ENCODE measurements around the gene MS4A3. TPM values are rescaled to one million over a fixed set of nuclear protein-coding genes. Genes with fewer than 3 reads are reported as not detected.
"Not testable (repeated sequence)": the region's sequence is repeated elsewhere in the genome, so short reads cannot be mapped to it uniquely, and the experiment has no call there.

MS4A3 gene
- total and polyA plus RNA-seq, 2 donors: 2.2 to 7.8 TPM

DNA sequence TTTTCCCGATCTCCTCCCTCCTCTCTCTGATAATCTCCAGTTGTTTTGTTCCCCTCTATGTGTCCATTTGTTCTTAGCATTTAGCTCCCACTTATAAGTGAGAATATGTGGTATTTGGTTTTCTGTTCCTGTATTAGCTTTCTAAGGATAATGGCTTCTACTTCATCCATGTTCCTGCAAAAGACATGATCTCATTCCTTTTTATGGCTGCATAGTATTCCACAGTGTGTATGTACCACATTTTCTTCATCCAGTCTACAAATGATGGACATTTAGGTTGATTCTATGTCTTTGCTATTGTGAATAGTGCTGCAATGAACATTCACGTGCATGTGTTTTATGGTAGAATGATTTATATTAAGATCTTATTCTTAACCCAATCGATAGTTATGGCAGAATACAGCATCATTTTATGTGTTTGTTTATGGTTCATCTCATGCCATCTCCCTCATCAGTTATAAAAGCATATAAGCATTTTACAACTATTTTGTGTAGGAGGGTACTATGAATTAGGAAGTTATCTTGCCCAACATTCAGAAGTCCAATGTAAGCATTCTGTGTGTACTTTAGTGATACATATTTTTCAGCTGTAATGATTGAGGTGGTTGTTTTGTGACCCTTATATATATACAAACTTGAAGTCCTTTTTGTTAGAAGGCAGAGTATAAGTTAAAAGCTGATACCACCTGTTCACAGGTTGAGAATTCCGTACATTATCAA, 3.2 kb downstream of the MS4A3 start:
- WGBS: 97% methylated on average over 4 of the region's 4 CpGs
- no peaks in the 10 kb centered on the region for H3K9me3 ChIP-seq (ENCODE audit: control insufficient read depth in 2 of 2, insufficient read depth in 1 of 2, low read length in 1 of 2)
- no peaks in the 10 kb centered on the region for H3K27me3 ChIP-seq (ENCODE audit: control insufficient read depth in 2 of 2, insufficient read depth in 1 of 2, low read length in 1 of 2)
- H3K27ac ChIP-seq (ENCODE audit: low read depth in 1 of 2, low read length in 1 of 2): no peak overlapping the region
- no peak for DNase-seq (ENCODE audit: low read depth in 6 of 9, low spot score in 9 of 9)
- H3K4me3 ChIP-seq (ENCODE audit: low read length in 2 of 2): no peak overlapping the region
- no peaks in the 10 kb centered on the region for H3K36me3 ChIP-seq (ENCODE audit: control insufficient read depth in 2 of 2, insufficient read depth in 2 of 2, low read length in 1 of 2)
- H3K4me1 ChIP-seq (ENCODE audit: control insufficient read depth in 2 of 2, insufficient read depth in 2 of 2, low read length in 2 of 2): no peaks in the 10 kb centered on the region

- Histone ChIP-seq H3K9me3 (ENCODE audit: control insufficient read depth in 2 of 2, insufficient read depth in 1 of 2, low read length in 1 of 2) (no peaks in the 10 kb centered on the region), H3K27me3 (ENCODE audit: control insufficient read depth in 2 of 2, insufficient read depth in 1 of 2, low read length in 1 of 2) (no peaks in the 10 kb centered on the region), H3K36me3 (ENCODE audit: control insufficient read depth in 2 of 2, insufficient read depth in 2 of 2, low read length in 1 of 2) (no peaks in the 10 kb centered on the region), H3K27ac (ENCODE audit: low read depth in 1 of 2, low read length in 1 of 2) (no peak overlapping the region), H3K4me3 (ENCODE audit: low read length in 2 of 2) (no peak overlapping the region), H3K4me1 (ENCODE audit: control insufficient read depth in 2 of 2, insufficient read depth in 2 of 2, low read length in 2 of 2) (no peaks in the 10 kb centered on the region)
- WGBS: 73% methylated on average over 1 of the region's 1 CpG
- no peak for DNase-seq (ENCODE audit: low read depth in 6 of 9, low spot score in 9 of 9)
Observed at GRCh38 chr11:60064111-60064510, 7.6 kb downstream of the MS4A3 start.

- Histone ChIP-seq H3K27me3 (ENCODE audit: control insufficient read depth in 2 of 2, insufficient read depth in 1 of 2, low read length in 1 of 2) (no peaks in the 10 kb centered on the region), H3K9me3 (ENCODE audit: control insufficient read depth in 2 of 2, insufficient read depth in 1 of 2, low read length in 1 of 2) (no peaks in the 10 kb centered on the region), H3K4me1 (ENCODE audit: control insufficient read depth in 2 of 2, insufficient read depth in 2 of 2, low read length in 2 of 2) (no peaks in the 10 kb centered on the region), H3K27ac (ENCODE audit: low read depth in 1 of 2, low read length in 1 of 2) (no peak overlapping the region), H3K4me3 (ENCODE audit: low read length in 2 of 2) (no peak overlapping the region), H3K36me3 (ENCODE audit: control insufficient read depth in 2 of 2, insufficient read depth in 2 of 2, low read length in 1 of 2) (no peaks in the 10 kb centered on the region)
- DNase-seq (ENCODE audit: low read depth in 6 of 9, low spot score in 9 of 9): no peak
- WGBS: 98% methylated on average over 1 of the region's 1 CpG
Observed at GRCh38 chr11:60065801-60066200, 9.3 kb downstream of the MS4A3 start.

DNA sequence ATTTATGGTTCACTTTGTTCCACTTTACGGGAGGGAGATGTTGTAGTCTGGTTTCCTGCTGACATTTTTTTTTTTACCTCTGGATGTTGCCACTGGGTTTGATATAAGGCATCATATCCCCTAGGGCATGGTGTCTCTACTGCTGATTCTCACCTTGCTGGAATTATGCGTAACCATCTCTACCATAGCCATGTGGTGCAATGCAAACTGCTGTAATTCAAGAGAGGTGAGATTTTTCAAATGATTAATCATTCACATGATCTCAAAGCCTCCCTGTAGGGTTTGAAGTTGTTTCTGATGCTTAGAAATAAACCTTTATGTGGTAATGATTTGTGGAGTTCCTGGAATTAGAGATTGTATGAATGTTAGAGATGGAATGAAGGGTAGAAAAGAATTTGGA, 13.0 kb downstream of the MS4A3 start:
- Histone ChIP-seq H3K4me3 (ENCODE audit: low read length in 2 of 2) (no peak overlapping the region), H3K27me3 (ENCODE audit: control insufficient read depth in 2 of 2, insufficient read depth in 1 of 2, low read length in 1 of 2) (no peaks in the 10 kb centered on the region)
- WGBS: 61% methylated on average over 2 of the region's 2 CpGs

DNA sequence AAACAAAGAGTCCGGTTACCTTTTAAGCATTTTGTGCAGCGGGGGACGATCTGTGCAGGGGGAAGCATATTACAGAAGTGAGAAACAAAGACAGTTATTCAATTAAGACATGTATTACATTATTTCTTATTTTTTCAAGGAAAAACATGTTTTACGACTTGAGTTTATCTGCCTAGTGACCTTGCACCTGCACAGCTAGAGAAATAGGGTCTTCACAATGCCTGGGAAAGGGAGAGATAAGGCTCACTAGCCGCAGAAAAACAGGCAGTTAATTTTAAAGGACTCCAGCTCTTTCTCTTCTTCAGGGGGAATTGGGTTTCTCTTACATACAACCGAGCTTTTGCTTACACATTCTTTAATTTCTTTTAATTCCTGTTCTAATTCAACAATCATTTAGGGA, 15.2 kb downstream of the MS4A3 start:
- WGBS: 97% methylated on average over 6 of the region's 6 CpGs

More for the DNA sequence above, 13.0 kb downstream of the MS4A3 start:
- Histone ChIP-seq H3K27ac (ENCODE audit: low read depth in 1 of 2, low read length in 1 of 2) (no peak overlapping the region), H3K4me1 (ENCODE audit: control insufficient read depth in 2 of 2, insufficient read depth in 2 of 2, low read length in 2 of 2) (no peaks in the 10 kb centered on the region), H3K36me3 (ENCODE audit: control insufficient read depth in 2 of 2, insufficient read depth in 2 of 2, low read length in 1 of 2) (no peaks in the 10 kb centered on the region), H3K9me3 (ENCODE audit: control insufficient read depth in 2 of 2, insufficient read depth in 1 of 2, low read length in 1 of 2) (no peaks in the 10 kb centered on the region)
- no peak for DNase-seq (ENCODE audit: low read depth in 6 of 9, low spot score in 9 of 9)

GRCh38 chr11:60077216-60077817, 20.9 kb downstream of the MS4A3 start:
- Histone ChIP-seq H3K27me3 (ENCODE audit: control insufficient read depth in 2 of 2, insufficient read depth in 1 of 2, low read length in 1 of 2) (no peaks in the 10 kb centered on the region), H3K36me3 (ENCODE audit: control insufficient read depth in 2 of 2, insufficient read depth in 2 of 2, low read length in 1 of 2) (no peaks in the 10 kb centered on the region), H3K9me3 (ENCODE audit: control insufficient read depth in 2 of 2, insufficient read depth in 1 of 2, low read length in 1 of 2) (no peaks in the 10 kb centered on the region), H3K4me3 (ENCODE audit: low read length in 2 of 2) (no peak overlapping the region), H3K27ac (ENCODE audit: low read depth in 1 of 2, low read length in 1 of 2) (no peak overlapping the region), H3K4me1 (ENCODE audit: control insufficient read depth in 2 of 2, insufficient read depth in 2 of 2, low read length in 2 of 2) (no peaks in the 10 kb centered on the region)
- no peak for DNase-seq (ENCODE audit: low read depth in 6 of 9, low spot score in 9 of 9)
- 89% methylated on average over 15 of the region's 15 CpGs for WGBS

More for the DNA sequence above, 15.2 kb downstream of the MS4A3 start:
- not testable (repeated sequence) for H3K4me3 ChIP-seq (ENCODE audit: low read length in 2 of 2); H3K36me3 ChIP-seq (ENCODE audit: control insufficient read depth in 2 of 2, insufficient read depth in 2 of 2, low read length in 1 of 2); H3K9me3 ChIP-seq (ENCODE audit: control insufficient read depth in 2 of 2, insufficient read depth in 1 of 2, low read length in 1 of 2); H3K27me3 ChIP-seq (ENCODE audit: control insufficient read depth in 2 of 2, insufficient read depth in 1 of 2, low read length in 1 of 2); H3K4me1 ChIP-seq (ENCODE audit: control insufficient read depth in 2 of 2, insufficient read depth in 2 of 2, low read length in 2 of 2); H3K27ac ChIP-seq (ENCODE audit: low read depth in 1 of 2, low read length in 1 of 2); DNase-seq (ENCODE audit: low read depth in 6 of 9, low spot score in 9 of 9)

DNA sequence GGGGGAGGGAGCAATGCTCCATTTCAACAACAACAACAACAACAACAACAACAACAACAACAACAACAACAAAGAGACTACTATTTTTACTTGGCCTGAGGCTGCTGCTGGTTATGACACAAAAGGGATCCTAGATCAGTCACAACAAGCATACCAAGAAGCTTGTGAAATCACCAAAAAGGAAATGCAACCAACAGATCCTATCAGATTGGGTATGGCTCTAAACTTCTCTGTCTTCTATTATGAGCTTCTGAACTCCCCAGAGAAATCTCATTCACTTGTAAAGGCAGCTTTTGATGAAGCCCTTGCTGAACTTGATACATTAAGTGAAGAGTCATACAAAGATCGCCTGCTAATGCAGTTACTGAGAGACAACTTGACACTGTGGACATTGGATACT, 21.5 kb downstream of the MS4A3 start:
- no peaks in the 10 kb centered on the region for H3K27me3 ChIP-seq (ENCODE audit: control insufficient read depth in 2 of 2, insufficient read depth in 1 of 2, low read length in 1 of 2)
- no peaks in the 10 kb centered on the region for H3K9me3 ChIP-seq (ENCODE audit: control insufficient read depth in 2 of 2, insufficient read depth in 1 of 2, low read length in 1 of 2)
- no peak overlapping the region for H3K27ac ChIP-seq (ENCODE audit: low read depth in 1 of 2, low read length in 1 of 2)
- no peak for DNase-seq (ENCODE audit: low read depth in 6 of 9, low spot score in 9 of 9)
- no peaks in the 10 kb centered on the region for H3K4me1 ChIP-seq (ENCODE audit: control insufficient read depth in 2 of 2, insufficient read depth in 2 of 2, low read length in 2 of 2)
- H3K36me3 ChIP-seq (ENCODE audit: control insufficient read depth in 2 of 2, insufficient read depth in 2 of 2, low read length in 1 of 2): no peaks in the 10 kb centered on the region
- no peak overlapping the region for H3K4me3 ChIP-seq (ENCODE audit: low read length in 2 of 2)
- WGBS: 91% methylated on average over 1 of the region's 1 CpG

DNA sequence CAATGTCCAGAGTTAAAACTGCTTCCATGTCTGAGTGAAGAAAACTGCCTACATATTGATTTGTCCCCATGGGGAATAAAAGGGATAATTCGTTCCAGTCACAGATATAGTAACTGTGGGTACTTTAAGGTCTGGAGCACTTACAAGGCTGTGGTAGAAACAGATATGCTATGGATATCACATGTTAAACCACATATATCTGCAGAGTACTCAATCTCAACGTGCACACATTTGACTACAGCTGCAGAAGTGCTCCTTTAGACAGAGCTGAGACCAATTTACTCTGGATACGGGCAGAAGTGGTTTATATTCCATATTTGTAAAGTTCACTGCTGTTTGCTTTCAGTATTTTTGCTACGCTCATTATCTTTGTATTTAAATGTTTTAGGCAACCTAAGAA, 22.3 kb downstream of the MS4A3 start:
- Histone ChIP-seq H3K27me3 (ENCODE audit: control insufficient read depth in 2 of 2, insufficient read depth in 1 of 2, low read length in 1 of 2) (no peaks in the 10 kb centered on the region), H3K4me1 (ENCODE audit: control insufficient read depth in 2 of 2, insufficient read depth in 2 of 2, low read length in 2 of 2) (no peaks in the 10 kb centered on the region), H3K27ac (ENCODE audit: low read depth in 1 of 2, low read length in 1 of 2) (no peak overlapping the region), H3K4me3 (ENCODE audit: low read length in 2 of 2) (no peak overlapping the region), H3K9me3 (ENCODE audit: control insufficient read depth in 2 of 2, insufficient read depth in 1 of 2, low read length in 1 of 2) (no peaks in the 10 kb centered on the region), H3K36me3 (ENCODE audit: control insufficient read depth in 2 of 2, insufficient read depth in 2 of 2, low read length in 1 of 2) (no peaks in the 10 kb centered on the region)
- DNase-seq (ENCODE audit: low read depth in 6 of 9, low spot score in 9 of 9): no peak
- 84% methylated on average over 4 of the region's 4 CpGs for WGBS

- Histone ChIP-seq H3K27me3 (ENCODE audit: control insufficient read depth in 2 of 2, insufficient read depth in 1 of 2, low read length in 1 of 2) (no peaks in the 10 kb centered on the region), H3K36me3 (ENCODE audit: control insufficient read depth in 2 of 2, insufficient read depth in 2 of 2, low read length in 1 of 2) (no peaks in the 10 kb centered on the region), H3K9me3 (ENCODE audit: control insufficient read depth in 2 of 2, insufficient read depth in 1 of 2, low read length in 1 of 2) (no peaks in the 10 kb centered on the region), H3K4me1 (ENCODE audit: control insufficient read depth in 2 of 2, insufficient read depth in 2 of 2, low read length in 2 of 2) (no peaks in the 10 kb centered on the region), H3K4me3 (ENCODE audit: low read length in 2 of 2) (no peak overlapping the region), H3K27ac (ENCODE audit: low read depth in 1 of 2, low read length in 1 of 2) (no peak overlapping the region)
- WGBS: 61% methylated on average over 3 of the region's 3 CpGs
- no peak for DNase-seq (ENCODE audit: low read depth in 6 of 9, low spot score in 9 of 9)
Observed at GRCh38 chr11:60080535-60080934, 24.1 kb downstream of the MS4A3 start.

Measured in thymus (tissue), 11 donors.